ENCODE results near the gene IGLL5.
"Not testable (repeated sequence)": the region's sequence is repeated elsewhere in the genome, so short reads cannot be mapped to it uniquely, and the experiment has no call there.

Gene IGLL5

DNA sequence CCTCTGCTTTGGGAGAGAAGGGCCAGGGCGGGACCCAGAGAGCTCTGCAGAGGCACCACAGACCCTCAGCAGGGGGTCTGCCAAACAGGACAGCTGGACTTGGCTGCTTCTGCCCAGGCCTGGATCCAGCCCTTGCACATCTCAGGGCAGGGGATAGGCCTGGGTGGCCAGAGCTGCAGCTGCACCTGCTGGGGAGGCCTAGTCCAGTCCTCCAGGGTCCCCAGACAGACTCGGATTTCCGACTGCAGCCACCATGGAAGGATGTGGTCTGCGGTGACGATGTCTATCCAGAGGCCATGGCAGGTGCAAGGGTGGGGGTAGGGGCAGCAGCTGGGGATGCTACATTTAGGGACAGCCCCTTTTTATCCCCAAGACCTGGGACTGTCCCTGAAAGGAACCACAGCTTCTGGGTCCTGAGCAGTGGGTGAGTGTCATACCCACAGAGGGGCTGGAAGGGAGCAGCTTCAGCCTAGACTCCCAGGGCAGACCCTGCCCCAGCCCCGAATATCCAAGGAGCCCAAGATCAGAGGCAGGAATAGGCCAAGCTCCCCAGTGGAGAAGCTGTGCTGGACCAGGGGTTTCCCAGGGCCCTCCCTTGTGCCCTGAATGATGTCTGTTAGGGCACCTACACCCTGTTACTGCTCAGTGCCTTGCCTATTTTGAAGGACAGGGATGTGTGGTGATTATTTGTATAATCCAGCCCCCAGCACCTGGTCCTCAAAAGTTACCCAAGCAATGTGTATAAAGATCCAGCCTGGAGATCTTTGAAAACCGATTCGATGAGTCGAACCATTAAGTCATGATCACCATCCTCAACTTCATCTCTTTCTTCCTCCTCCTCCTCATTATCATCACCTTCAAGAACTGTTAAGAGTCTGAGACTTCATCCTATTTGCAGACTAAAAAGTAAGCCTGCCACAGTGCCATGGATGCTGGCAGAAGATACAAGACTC is 2.5 kb upstream of the IGLL5 start:
- peak; percentile 67 for DNase-seq

DNA sequence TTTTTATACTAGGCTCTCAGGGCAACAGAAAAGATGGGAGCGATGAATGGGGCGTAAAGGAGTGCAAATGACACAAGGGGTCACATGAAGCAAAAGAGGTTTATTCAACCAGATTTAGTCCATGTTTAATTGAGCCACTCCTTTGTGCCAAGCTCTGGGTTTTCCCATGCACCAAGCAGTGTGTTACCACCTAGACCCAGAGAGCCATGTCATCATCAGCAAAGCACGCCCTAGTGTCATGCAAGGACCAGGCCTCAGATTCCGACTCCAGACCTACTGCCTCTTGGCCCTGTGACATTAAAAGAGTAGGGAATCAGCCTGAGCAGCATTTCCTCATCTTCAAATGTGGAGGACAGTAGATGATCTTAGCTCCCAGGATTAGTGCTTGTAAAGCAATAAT is 1.1 kb upstream of the IGLL5 start:
- peak; percentile 4 for DNase-seq

DNA sequence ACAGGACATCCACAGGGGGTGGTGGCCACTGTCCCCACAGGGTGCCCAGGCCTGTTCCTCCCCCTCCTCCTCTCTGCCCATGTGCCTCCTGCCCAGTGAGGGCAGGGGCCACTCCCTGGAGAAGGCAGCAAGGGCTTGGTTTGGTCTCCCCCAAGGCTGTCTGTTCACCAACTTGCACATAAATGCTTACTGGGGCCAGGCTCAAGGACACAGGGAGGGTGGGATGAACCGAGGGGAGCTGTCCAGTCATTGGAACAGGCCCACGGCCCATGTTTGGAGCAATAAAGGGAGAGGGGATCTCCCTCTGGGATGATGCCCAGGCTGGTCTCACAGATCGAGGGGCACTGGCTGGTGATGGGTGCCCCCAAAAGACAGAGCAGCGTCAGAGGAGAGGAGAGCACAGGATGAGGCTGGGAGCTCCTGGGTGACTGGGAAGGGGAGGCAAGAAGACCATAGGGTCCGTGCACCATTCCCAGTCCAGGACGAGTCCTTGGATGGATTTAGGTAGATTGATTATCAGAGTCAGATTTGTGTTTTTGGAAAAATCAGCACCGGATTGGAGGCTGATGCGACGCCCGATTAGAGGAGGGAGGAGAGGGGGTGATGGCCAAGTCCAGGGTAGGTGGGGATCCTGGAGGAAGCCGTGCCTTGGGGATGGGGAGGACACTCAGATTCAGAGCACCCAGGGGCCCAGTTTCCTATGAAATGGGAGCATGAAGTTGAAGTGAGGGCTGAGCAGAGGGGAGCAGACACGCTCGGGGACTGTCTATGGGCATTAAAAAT is 1.1 kb downstream of the IGLL5 start:
- peak; percentile 14 for DNase-seq

DNA sequence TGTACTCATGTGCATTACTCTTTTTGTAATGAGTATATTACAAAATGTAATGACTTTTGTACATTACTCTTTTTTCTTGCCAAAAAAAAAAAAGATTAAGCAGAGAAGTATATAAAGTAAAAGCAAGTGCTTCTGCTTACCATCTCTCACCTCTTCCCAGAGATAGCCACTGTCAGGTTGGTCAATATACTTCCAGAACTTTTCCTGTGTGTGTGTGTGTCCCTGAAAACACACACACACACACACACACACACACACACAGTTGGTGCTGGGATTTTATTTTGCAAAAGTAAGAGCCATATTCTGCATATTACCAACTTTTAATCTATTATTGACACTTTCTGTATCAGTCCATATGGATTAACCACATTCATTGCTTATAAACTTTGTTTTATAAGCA is 2.5 kb downstream of the IGLL5 start:
- no peak for DNase-seq

DNA sequence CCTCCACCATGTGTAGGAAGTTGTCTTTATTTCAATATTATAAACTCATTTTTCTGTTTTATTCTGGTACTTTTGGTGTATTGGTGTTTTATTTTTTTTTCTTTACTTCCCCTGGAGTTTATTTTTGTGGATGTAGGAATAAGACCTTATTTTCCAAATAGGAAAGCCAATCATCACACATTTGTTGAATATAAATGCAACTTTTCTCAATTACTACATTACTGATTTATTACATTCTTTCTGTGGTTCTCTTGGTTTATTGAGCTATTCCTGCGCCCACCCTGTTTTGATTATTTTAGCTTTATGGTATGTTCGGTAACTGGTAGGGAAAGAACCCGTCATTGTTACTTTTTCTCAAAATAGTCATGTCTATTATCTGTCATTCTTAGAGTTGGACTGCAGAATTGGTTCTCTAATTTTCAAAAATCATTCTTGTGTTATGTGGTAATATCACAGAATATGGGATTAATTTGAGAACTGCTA is 3.6 kb downstream of the IGLL5 start:
- no peak for DNase-seq

DNA sequence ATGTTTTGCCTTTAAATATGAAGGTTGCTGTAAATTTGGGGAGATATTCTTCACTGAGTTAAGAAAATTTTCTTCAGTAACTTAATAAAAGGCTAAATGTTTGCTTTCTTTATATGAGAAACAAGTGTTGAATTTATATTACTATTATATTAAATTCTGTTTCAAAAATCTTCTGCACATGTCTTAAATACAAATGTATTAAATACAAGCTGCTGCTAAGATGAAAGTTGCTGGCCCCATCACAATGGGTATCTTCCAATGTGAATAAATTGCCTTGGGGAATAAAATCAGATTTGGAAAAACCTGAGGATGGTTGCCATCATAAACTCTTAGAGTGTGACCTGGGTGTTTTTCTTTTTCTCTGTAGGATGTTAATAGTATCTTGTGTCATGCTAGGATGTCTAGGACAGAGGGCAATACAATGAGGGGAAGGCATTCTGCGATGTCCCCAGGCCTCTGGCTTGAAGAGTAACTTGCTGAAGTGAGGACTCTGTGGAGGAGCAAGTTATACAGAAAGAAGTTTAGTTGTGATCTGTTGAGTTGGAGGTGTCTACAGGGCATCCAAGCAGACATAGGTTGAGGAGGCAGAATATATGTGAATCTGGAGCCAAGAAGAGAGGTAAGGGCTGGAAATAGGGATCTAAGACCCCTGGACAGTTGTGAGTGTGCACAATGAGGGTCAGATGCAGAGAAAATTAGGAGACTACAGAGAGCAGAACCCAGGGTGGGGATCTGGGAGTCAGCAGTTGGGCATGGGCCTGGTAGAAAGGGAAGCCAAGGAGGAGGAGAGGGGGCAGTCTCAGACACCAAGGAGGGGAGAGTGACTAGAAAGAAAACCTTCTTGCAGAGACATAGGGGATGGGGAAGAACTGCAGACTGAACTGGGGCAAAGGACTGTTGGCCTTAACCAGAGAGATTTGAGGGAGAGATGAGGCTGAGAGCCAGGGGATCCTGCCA is 4.8 kb downstream of the IGLL5 start:
- DNase-seq: no peak

DNA sequence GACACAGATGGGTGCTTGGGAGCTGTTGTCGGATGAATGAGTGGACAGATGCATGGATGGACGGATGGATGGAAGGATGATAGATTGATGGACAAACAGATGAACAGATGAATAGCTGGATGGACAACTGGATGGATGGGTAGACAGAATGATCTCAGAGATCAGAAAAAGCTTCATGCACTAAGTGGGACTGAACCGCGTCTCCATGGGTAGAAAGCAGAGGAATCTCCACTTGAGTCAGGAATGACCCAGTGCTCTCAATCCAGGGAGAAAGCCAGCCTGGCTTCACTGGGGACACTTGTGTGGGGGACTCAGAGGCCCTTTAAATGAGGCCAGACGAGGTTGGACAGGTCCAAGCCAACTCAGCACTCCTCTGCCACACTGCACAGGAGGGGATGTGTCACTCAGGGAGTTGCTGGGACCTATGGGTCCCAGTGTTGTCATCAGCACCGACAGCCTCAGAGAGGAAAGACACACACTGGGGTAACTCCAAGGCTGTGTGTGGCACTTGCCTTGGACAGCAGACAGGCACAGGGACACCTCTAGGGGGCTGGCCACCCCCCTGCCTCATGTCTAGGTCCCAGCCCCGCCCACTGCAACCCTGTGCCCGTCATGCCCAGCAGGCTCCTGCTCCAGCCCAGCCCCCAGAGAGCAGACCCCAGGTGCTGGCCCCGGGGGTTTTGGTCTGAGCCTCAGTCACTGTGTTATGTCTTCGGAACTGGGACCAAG is 5.6 kb downstream of the IGLL5 start:
- DNase-seq: no peak

DNA sequence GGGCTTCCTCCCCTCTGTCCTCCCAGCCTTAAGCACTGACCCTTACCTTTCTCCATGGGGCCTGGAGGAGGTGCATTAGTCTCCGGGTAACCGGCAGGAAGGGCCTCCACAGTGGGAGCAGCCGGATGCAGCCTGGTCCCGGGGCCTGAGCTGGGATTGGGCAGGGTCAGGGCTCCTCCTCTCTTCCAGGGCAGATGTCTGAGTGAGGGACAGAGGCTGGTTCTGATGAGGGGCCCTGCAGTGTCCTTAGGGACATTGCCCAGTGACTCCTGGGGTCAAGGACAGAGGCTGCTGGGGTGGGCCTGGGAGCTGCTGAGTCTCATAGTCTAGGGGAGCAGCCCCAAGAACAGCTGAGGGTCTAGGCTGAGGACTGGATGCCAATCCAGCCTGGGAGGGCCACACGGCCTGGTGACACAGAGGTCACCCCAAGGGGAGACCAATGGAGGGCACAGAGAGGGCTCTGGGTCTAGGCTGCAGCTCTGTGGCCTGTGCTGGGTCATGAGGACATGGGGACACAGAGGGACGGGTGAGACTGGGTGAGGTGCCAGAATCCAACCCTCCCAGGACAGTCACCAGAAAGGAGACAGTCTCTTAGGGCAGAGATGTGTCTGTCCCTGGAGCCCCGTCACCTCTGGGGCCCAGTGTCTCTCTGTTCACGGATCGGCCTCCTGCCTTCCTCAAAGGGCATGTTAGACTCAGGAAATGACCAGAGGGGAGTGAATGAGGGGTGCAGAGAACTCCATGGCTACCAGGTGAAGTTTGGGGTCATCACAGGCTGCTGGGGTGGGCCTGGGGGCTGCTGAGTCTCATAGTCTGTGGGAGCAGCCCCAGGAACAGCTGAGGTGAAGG is 6.5 kb downstream of the IGLL5 start:
- no peak for DNase-seq

DNA sequence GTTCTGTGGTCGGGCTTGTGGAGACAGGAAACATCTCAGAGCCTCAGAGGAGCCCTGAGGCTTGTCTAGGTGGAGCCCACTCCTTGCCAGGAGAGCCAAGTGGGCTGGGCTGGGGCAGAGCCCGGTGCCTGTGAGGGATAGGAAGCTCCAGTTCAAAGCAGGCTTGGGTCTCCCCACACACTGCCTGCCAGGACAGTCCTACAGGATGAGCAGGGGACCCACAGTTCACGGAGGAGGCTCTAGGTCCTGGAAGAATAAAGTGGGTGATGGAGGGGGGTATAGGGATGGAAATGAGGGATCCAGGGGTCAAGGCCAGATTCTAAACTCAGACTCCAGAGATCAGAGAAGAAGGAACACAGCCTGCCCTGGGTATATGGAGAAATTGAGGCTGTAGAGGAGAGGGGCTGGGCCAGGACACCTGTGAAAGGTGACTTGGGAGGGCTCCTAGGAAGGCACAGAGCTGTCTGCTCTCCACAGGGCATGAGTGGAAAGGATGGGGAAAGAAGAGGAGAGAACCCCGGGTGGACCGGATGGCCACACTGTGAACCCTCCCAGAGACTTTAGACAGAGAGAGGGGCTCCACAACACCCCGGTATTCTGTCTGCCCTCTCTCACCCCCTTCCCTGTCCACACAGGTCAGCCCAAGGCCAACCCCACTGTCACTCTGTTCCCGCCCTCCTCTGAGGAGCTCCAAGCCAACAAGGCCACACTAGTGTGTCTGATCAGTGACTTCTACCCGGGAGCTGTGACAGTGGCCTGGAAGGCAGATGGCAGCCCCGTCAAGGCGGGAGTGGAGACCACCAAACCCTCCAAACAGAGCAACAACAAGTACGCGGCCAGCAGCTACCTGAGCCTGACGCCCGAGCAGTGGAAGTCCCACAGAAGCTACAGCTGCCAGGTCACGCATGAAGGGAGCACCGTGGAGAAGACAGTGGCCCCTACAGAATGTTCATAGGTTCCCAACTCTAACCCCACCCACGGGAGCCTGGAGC is 7.4 kb downstream of the IGLL5 start:
- DNase-seq: no peak

DNA sequence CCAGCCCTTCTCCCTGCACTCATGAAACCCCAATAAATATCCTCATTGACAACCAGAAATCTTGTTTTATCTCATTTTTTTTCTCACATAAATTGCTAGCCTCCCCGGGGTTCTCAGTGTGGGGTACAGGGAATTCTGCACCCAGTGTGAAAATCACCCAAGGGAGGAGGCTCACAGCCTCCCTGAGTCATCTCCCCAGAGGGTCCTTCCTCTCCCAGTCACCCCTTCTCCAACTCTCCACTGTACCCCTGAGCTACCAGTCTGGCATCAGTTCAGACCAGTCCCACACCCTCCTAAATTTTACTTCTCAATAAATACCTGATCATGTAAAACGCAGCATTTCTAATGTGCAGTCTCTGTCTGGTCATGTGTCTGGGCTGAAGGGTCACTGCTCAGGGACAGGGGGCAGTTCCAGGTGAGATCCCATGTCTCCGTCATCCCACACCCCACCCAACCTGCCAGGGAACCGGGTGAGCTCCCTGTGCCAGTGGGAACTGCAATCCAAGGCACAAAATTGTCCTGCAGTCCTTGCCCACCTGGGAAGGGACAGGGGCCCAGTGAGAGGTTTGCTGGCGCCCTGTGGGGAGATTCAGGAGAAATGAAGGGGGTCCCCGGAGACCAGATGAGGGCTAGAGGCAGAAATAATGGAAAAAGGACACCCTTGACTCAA is 8.3 kb downstream of the IGLL5 start:
- DNase-seq: no peak

DNA sequence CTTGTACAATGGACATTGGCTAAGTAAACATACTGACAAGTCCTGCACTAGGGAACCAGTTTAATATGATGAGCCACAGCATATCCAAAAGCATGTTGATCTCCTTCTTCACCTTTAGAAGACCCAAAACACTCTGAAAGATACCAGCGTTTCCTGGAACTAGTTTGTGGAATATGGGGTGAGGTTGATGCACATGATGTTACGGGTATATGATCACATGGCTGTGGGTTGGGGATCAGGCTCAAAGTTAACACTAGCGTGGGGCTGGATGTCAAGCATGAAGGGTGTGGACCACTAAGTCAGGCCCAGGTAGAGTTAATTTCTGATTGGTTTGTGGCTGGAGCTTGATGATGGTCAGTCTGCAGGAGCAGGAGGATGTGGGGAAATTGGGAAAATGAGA is 9.0 kb downstream of the IGLL5 start:
- no peak for DNase-seq

DNA sequence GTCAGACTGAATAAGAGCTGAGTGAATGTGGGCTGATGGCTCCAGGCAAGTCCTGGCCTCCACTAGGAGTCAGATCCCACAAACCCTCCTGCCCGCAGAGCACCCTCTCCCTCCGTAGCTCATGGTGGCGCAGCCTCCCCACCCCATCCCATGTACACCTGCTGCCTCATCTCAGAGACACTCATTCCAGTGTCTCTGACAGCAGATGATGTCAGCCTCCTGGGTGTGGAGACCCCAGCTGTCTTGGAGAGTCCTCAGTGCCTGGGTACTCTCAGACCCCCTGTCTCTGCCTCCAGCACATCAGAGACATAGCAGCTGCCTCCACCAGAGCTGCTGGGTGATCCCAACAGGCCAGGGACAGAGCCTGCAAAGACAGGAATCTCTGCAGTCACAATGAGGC is 9.5 kb downstream of the IGLL5 start:
- DNase-seq: no peak

DNA sequence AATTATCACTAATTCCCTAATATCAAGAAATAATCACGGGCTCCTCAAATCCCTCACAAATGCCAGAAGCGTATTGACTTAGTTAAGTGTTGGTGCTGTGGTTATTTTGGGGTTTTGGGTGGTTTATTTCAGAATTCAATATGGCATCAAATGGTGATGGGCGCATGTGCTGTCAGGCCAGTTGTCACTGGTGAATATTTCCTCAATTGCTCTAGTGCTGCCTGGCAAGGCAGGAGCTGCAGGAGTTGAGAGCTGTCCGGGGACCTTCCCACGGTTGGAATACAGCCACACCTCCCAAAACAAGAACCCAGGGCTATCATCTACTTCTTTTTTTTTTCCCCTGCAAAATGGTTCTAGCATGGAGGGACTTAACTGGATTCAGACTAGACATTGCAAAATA is 10.3 kb downstream of the IGLL5 start:
- DNase-seq: no peak

DNA sequence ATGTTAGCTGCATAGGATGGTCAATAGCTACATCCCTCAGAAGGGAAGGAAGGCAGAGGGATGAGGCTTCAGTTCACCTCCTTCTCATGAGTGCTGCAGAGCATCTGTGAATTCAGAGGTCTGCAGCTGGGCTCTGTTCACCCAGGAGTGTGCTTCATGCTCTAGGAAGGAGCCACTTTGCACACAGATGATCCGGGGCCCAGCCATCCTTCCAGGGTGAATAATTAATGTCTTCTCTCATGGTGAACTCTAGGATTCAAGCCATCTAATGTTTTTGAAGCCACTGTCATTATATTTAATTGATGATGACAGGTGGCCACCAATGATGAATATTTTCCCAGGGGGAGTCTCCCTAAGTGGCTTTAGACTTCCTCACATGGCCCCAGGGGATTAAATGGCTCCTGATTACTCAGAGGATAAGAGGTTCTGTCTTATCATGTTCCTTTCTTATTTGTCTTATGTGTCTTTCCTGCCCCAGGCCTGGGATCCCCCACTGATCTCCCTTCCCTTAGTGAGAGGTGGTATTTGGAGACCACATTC is 10.9 kb downstream of the IGLL5 start:
- DNase-seq: not testable (repeated sequence)

DNA sequence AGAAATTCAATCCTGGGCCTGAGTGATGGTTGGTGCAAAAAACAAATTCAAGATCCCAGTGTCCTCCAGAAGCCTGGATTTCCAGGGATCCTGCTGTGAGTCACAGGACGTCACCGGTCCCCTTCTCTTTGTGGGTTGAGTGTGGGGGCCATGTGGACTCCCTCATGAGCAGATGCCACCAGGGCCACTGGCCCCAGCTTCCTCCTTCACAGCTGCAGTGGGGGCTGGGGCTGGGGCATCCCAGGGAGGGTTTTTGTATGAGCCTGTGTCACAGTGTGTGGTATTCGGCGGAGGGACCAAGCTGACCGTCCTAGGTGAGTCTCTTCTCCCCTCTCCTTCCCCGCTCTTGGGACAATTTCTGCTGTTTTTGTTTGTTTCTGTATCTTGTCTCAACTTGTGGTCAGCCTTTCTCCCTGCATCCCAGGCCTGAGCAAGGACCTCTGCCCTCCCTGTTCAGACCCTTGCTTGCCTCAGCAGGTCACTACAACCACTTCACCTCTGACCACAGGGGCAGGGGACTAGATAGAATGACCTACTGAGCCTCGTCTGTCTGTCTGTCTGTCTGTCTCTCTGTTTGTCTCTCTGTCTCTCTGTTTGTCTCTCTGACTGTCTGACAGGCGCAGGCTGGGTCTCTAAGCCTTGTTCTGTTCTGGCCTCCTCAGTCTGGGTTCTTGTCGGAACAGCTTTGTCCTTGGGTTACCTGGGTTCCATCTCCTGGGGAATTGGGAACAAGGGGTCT is 11.9 kb downstream of the IGLL5 start:
- DNase-seq: not testable (repeated sequence)

DNA sequence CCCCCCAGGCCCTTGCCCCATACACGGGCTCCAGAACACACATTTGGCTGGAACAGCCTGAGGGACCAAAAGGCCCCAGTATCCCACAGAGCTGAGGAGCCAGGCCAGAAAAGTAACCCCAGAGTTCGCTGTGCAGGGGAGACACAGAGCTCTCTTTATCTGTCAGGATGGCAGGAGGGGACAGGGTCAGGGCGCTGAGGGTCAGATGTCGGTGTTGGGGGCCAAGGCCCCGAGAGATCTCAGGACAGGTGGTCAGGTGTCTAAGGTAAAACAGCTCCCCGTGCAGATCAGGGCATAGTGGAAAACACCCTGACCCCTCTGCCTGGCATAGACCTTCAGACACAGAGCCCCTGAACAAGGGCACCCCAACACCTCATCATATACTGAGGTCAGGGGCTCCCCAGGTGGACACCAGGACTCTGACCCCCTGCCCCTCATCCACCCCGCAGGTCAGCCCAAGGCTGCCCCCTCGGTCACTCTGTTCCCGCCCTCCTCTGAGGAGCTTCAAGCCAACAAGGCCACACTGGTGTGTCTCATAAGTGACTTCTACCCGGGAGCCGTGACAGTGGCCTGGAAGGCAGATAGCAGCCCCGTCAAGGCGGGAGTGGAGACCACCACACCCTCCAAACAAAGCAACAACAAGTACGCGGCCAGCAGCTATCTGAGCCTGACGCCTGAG is 13.1 kb downstream of the IGLL5 start:
- DNase-seq: not testable (repeated sequence)

DNA sequence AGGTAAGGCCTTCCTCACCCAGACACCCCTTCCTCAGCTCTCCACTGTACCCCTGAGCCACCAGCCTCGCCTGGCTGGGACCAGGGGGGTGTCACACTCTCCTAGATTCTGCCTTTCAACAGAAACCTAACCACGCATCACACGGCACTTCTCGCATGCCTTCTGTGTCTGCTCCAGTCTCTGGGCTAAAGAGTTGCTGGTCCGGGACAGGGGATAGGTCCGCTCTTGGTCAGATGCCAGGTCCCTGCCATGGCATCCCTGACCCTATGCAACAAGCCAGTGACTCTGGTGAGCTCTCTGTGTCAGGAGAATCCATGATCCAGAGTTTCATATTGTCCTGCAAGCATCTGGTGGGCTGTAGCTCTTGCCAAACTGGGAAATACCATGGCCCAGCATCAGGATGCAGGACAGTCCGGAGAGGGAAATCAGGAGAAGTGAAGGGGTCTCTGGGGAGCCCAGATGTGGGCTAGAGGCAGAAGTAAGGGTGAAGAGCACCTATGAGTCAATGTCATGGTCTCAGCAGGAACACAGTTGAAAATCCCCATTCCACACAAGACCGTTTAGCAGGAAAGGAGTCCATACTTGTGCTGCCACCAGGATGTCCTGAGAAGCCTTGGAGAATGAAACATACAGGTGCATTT is 14.1 kb downstream of the IGLL5 start:
- no peak for DNase-seq
